SK-N-SH (cell line): ENCODE data around the gene LRRC27. TPM values are rescaled to one million over a fixed set of nuclear protein-coding genes. Genes with fewer than 3 reads are reported as not detected.

Experiments
- CTCF ChIA-PET: fragments of 300-600, 350-600 bp; formaldehyde crosslinking; extraction: SDS; loops from one replicate; lab custom pipeline; 2021; lab: Yijun Ruan, JAX
- POLR2A ChIA-PET: fragments of 350-600 bp; sonication (Branson Sonifier 250); formaldehyde crosslinking; extraction: SDS; loops from one replicate; lab custom pipeline; 2020; ENCODE audit warnings: antibody characterized with exemption, inconsistent platforms; lab: Yijun Ruan, JAX
- DNase-seq: peaks from one replicate; pipeline ENCODE4 v3.0.0; 2012
- H2AFZ ChIP-seq: fragments of 200-600 bp; sonication (generic); 2 replicates; pipeline ENCODE4 v1.8.1; 2016; ENCODE audit warnings: antibody characterized with exemption, mild to moderate bottlenecking, low read depth
- H3F3A ChIP-seq: fragments of 200-600 bp; sonication (generic); replicated peaks from 2 replicates; pipeline ENCODE3; 2016; ENCODE audit warnings: antibody characterized with exemption, mild to moderate bottlenecking; ENCODE audit not compliant: insufficient read depth
- H3K27ac ChIP-seq, 2 experiments: fragments of 200-500 bp in 1 of 2; fragments of 200-600 bp in 1 of 2; sonication (Bioruptor generic) in 1 of 2; sonication (generic), shearing (Covaris generic) in 1 of 2; 2 replicates each; pipeline versions ENCODE4 v1.5.1 to v1.6.1; 2014 to 2016; ENCODE audit warnings: low read depth in 2 of 2, inconsistent platforms in 1 of 2, low read length in 1 of 2, mild to moderate bottlenecking in 1 of 2, mixed read lengths in 1 of 2
- H3K27me3 ChIP-seq: fragments of 200-600 bp; sonication (generic), shearing (Covaris generic); 2 replicates; pipeline ENCODE4 v1.6.1; 2016; ENCODE audit warnings: mixed run types; ENCODE audit not compliant: insufficient read depth
- H3K36me3 ChIP-seq, 2 experiments: fragments of 200-500 bp in 1 of 2; fragments of 200-600 bp in 1 of 2; sonication (Bioruptor generic) in 1 of 2; sonication (generic) in 1 of 2; replicated peaks in 1 of 2; 2 replicates each; pipeline versions ENCODE3 to v1.5.1; 2014 to 2016; ENCODE audit warnings: low read length in 1 of 2, mild to moderate bottlenecking in 1 of 2; ENCODE audit not compliant: insufficient read depth in 2 of 2, control insufficient read depth in 1 of 2
- H3K4me1 ChIP-seq, 2 experiments: fragments of 200-500 bp in 1 of 2; fragments of 200-600 bp in 1 of 2; sonication (Bioruptor generic) in 1 of 2; sonication (generic), shearing (Covaris generic) in 1 of 2; 2 replicates each; pipeline versions ENCODE4 v1.5.1 to v1.6.1; 2014 to 2016; ENCODE audit warnings: low read depth in 1 of 2, low read length in 1 of 2, mixed run types in 1 of 2; ENCODE audit not compliant: insufficient read depth in 2 of 2, control insufficient read depth in 1 of 2
- H3K4me2 ChIP-seq: fragments of 200-600 bp; sonication (generic), shearing (Covaris generic); 2 replicates; pipeline ENCODE4 v1.6.1; 2017; ENCODE audit warnings: mixed run types
- H3K4me3 ChIP-seq, 2 experiments: fragments of 200-500 bp in 1 of 2; fragments of 200-600 bp in 1 of 2; sonication (Bioruptor generic) in 1 of 2; sonication (generic), shearing (Covaris generic) in 1 of 2; 2 replicates each; pipeline versions ENCODE4 v1.5.1 to v1.8.1; 2014 to 2016; ENCODE audit warnings: low read depth in 2 of 2, inconsistent platforms in 1 of 2, low read length in 1 of 2, mild to moderate bottlenecking in 1 of 2, mixed read lengths in 1 of 2, moderate library complexity in 1 of 2
- H3K79me2 ChIP-seq: fragments of 200-600 bp; sonication (generic); 2 replicates; pipeline ENCODE4 v1.8.1; 2017; ENCODE audit warnings: mild to moderate bottlenecking; ENCODE audit not compliant: insufficient read depth
- H3K9ac ChIP-seq: fragments of 200-600 bp; sonication (generic); 2 replicates; pipeline ENCODE4 v1.6.1; 2017; ENCODE audit warnings: mixed run types
- H3K9me2 ChIP-seq: fragments of 200-600 bp; sonication (generic); 2 replicates; pipeline ENCODE4 v1.6.1; 2017; ENCODE audit warnings: mixed run types
- H3K9me3 ChIP-seq: fragments of 200-600 bp; sonication (generic); 2 replicates; pipeline ENCODE4 v1.6.1; 2017; ENCODE audit warnings: mixed run types, mild to moderate bottlenecking, moderate library complexity
- H4K20me1 ChIP-seq: fragments of 200-600 bp; sonication (generic); 2 replicates; pipeline ENCODE4 v1.6.1; 2017; ENCODE audit warnings: mild to moderate bottlenecking, mixed run types; ENCODE audit not compliant: insufficient read depth
- EZH2phosphoT487 ChIP-seq: fragments of 200-600 bp; sonication (generic); IDR thresholded peaks from 2 replicates; pipeline ENCODE4 v1.6.1; 2017; ENCODE audit warnings: low read depth, mixed run types, mild to moderate bottlenecking, antibody characterized with exemption, moderate library complexity, borderline replicate concordance
- FOSL2 ChIP-seq: IDR thresholded peaks from 2 replicates; pipeline ENCODE4 v1.4.0; 2012; ENCODE audit warnings: low read depth, mild to moderate bottlenecking, moderate library complexity, borderline replicate concordance
- FOXM1 ChIP-seq: IDR thresholded peaks from 2 replicates; pipeline ENCODE4 v1.4.0; 2012; ENCODE audit warnings: low read depth, mild to moderate bottlenecking
- JUND ChIP-seq: IDR thresholded peaks from 2 replicates; pipeline ENCODE4 v1.4.0; 2012
- NFIC ChIP-seq: IDR thresholded peaks from 2 replicates; pipeline ENCODE4 v1.4.0; 2012; ENCODE audit warnings: borderline replicate concordance
- POLR2AphosphoS5 ChIP-seq: IDR thresholded peaks from 2 replicates; pipeline ENCODE4 v1.6.1; 2012; ENCODE audit warnings: low read depth, low read length
- RFX5 ChIP-seq: IDR thresholded peaks from 2 replicates; pipeline ENCODE4 v1.6.1; 2012; ENCODE audit warnings: mild to moderate bottlenecking, improper control_type of control experiment, low read length
- RXRA ChIP-seq: IDR thresholded peaks from 2 replicates; pipeline ENCODE4 v1.4.0; 2012; ENCODE audit warnings: low read depth, mild to moderate bottlenecking, borderline replicate concordance
- SIN3A ChIP-seq: IDR thresholded peaks from 2 replicates; pipeline ENCODE4 v1.6.1; 2012; ENCODE audit warnings: low read depth, mild to moderate bottlenecking, low read length, moderate library complexity, borderline replicate concordance
- SMC3 ChIP-seq: IDR thresholded peaks from 2 replicates; pipeline ENCODE4 v1.6.1; 2012; ENCODE audit warnings: low read depth, low read length, improper control_type of control experiment
- TAF1 ChIP-seq: IDR thresholded peaks from 2 replicates; pipeline ENCODE4 v1.6.1; 2012; ENCODE audit warnings: low read depth, mild to moderate bottlenecking, low read length, moderate library complexity, borderline replicate concordance
- TCF12 ChIP-seq: IDR thresholded peaks from 2 replicates; pipeline ENCODE4 v1.4.0; 2012
- WGBS: methylation state at CpG from one replicate; pipeline ENCODE4 v1.1.6; 2017; ENCODE audit warnings: low lambda C conversion rate; 5-methylcytosine and 5-hydroxymethylcytosine counted together
- polyA plus RNA-seq, 3 experiments: library from polyadenylated mRNA; depleted of rRNA; stranded (reverse); fragments of >200 nt; gene quantifications; 2 replicates each; pipeline ENCODE4 v1.2.3, GENCODE V29; 2012
- TF ChIP-seq, protein P1 (sequence below): IDR thresholded peaks from 2 replicates; pipeline ENCODE4 v1.4.0; 2012; ENCODE audit warnings: low read depth
- TF ChIP-seq, protein P2 (sequence below): IDR thresholded peaks from 2 replicates; pipeline ENCODE4 v1.4.0; 2012; ENCODE audit warnings: low read depth, borderline replicate concordance

The LRRC27 gene
- polyA plus RNA-seq, 1 of the 3 experiments (the other 2 are of a cell fraction): 10.0 TPM

DNA sequence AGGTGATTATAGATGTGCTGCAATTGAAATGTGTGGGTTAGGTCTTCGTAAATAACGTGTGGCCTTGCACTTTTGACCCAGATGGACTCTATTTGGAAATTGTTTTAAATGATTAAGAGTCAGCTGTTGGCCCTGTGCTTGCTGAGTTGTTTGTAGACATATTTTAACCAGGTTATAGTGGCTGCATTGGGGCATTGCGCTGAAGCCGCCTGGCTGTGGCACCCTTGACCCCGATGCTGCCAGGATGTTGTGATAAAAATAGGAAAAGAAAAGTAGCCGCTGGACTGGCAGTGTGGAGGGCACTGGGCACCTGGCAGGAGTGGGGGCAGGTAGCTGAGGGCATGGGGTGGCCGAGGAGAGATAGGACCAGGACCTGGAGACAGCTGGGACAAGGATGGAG, 13.4 kb downstream of the LRRC27 start (continued):
- TF ChIP-seq FOXM1 (no peak), RFX5 (no peak), POLR2AphosphoS5 (no peak), RXRA (no peak)
- TF ChIP-seq, protein P1, sequence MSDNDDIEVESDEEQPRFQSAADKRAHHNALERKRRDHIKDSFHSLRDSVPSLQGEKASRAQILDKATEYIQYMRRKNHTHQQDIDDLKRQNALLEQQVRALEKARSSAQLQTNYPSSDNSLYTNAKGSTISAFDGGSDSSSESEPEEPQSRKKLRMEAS: no peak
- TF ChIP-seq, all 33 proteins: peak for 0

DNA sequence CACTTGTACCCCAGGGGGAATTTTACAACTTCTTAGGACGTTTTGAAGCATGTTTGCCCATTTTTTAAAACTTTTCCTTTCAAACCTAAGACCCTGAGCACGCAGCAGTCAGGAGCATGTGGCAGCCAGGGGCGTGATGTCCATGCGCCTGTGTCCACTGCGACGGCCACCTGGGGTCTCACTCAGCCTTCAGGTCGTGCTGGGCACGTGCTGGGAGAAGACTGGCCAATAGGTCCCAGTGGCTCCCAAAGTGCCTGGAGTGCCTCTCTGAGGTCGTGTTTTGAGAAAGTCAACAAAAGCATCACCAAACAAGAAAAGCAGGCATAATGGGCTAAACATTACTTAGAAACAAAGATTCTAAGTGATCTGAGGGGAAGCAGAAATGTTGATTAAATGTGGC, 14.8 kb downstream of the LRRC27 start:
- Histone ChIP-seq H3K9me3 (no peaks in the 10 kb centered on the region), H3K27ac (no peak overlapping the region), H2AFZ (no peak overlapping the region), H3K4me2 (no peak overlapping the region), H3K27me3 (no peaks in the 10 kb centered on the region), H4K20me1 (no peaks in the 10 kb centered on the region), H3K79me2 (no peaks in the 10 kb centered on the region), H3K9ac (no peak overlapping the region), H3K4me3 (no peak overlapping the region), H3F3A (no peaks in the 10 kb centered on the region), H3K9me2 (no peaks in the 10 kb centered on the region), H3K4me1 (no peaks in the 10 kb centered on the region), H3K36me3 (peaks cover 16 to 36% of the 10 kb centered on the region in 2 experiments)
- POLR2A ChIA-PET: no interaction called here
- TF ChIP-seq FOSL2 (no peak), NFIC (no peak), SIN3A (no peak), SMC3 (no peak), TCF12 (no peak)
- TF ChIP-seq, protein P2, sequence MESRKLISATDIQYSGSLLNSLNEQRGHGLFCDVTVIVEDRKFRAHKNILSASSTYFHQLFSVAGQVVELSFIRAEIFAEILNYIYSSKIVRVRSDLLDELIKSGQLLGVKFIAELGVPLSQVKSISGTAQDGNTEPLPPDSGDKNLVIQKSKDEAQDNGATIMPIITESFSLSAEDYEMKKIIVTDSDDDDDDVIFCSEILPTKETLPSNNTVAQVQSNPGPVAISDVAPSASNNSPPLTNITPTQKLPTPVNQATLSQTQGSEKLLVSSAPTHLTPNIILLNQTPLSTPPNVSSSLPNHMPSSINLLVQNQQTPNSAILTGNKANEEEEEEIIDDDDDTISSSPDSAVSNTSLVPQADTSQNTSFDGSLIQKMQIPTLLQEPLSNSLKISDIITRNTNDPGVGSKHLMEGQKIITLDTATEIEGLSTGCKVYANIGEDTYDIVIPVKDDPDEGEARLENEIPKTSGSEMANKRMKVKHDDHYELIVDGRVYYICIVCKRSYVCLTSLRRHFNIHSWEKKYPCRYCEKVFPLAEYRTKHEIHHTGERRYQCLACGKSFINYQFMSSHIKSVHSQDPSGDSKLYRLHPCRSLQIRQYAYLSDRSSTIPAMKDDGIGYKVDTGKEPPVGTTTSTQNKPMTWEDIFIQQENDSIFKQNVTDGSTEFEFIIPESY: no peak
- no peak for DNase-seq
- WGBS: 91% methylated on average over 9 of the region's 9 CpGs
- CTCF ChIA-PET: no interaction called here

DNA sequence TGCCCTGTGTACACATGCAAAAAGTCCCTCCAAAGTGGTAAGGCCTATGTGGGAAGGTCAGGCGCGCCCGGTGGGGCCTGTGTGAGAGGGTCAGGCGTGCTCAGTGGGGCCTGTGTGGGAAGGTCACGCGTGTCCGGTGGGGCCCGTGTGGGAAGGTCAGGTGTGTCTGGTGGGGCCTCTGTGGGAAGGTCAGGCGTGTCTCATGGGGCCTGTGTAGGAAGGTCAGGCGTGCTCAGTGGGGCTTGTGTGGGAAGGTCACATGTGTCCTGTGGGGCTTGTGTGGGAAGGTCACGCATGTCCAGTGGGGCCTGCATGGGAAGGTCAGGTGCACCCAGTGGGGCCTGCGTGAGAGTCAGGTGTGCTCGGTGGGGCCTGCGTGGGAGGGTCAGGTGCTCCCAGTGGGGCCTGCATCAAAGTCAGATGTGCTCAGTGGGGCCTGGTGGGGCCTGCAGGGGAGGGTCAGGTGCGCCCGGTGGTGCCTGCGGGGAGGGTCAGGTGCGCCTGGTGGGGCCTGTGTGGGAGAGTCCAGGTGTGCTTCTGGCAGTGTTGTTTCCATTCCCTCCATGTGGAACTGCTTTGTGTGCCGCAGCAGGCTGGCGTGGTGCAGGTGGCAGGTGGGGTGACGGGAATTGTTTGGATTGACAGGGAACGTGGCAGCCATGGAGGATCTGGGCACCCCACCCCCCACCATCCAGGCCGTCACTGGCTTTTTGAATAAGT, 15.4 kb downstream of the LRRC27 start:
- no peaks in the 10 kb centered on the region for H3K27me3 ChIP-seq
- H3K4me2 ChIP-seq: no peak overlapping the region
- H4K20me1 ChIP-seq: no peaks in the 10 kb centered on the region
- no peaks in the 10 kb centered on the region for H3K9me3 ChIP-seq
- no peak overlapping the region for H3K4me3 ChIP-seq
- TF ChIP-seq, protein P2: no peak
- no peak for TF ChIP-seq JUND
- TF ChIP-seq RFX5: no peak
- no peak for TF ChIP-seq TAF1
- TF ChIP-seq EZH2phosphoT487: no peak
- TF ChIP-seq FOXM1: no peak
- no peak overlapping the region for H3K27ac ChIP-seq
- DNase-seq: no peak
- H3K4me1 ChIP-seq: no peaks in the 10 kb centered on the region
- H3F3A ChIP-seq: no peaks in the 10 kb centered on the region
- peaks cover 15 to 31% of the 10 kb centered on the region in 2 experiments for H3K36me3 ChIP-seq
- ChIA-PET CTCF (interaction anchor here (0.9 to 4.8 kb wide), 2 partner anchors 14 to 123 kb away, joined by 3 to 30 read pairs; no protein-coding TSS in a partner anchor), POLR2A (no interaction called here)
- no peak overlapping the region for H2AFZ ChIP-seq
- no peaks in the 10 kb centered on the region for H3K9me2 ChIP-seq
- no peaks in the 10 kb centered on the region for H3K79me2 ChIP-seq
- no peak overlapping the region for H3K9ac ChIP-seq
- 94% methylated on average over 14 of the region's 23 CpGs for WGBS
